Forelimb muscle (tissue), 1 donor: ENCODE results near the gene MAP3K14. TPM values are rescaled to one million over a fixed set of nuclear protein-coding genes. Genes with fewer than 3 reads are reported as not detected.
"Not testable (repeated sequence)": the region's sequence is repeated elsewhere in the genome, so short reads cannot be mapped to it uniquely, and the experiment has no call there.

Experiments
- DNase-seq: peaks from one replicate; pipeline ENCODE4 v3.0.0-alpha.2; 2013; ENCODE audit warnings: low read depth
- polyA plus RNA-seq: library from polyadenylated mRNA; unstranded; fragments of 120-200 nt; gene quantifications from one replicate; pipeline ENCODE4 v1.2.1, GENCODE V29; 2013; ENCODE audit not compliant: insufficient read length

Gene MAP3K14
- polyA plus RNA-seq, 1 donor: 8.4 TPM

DNA sequence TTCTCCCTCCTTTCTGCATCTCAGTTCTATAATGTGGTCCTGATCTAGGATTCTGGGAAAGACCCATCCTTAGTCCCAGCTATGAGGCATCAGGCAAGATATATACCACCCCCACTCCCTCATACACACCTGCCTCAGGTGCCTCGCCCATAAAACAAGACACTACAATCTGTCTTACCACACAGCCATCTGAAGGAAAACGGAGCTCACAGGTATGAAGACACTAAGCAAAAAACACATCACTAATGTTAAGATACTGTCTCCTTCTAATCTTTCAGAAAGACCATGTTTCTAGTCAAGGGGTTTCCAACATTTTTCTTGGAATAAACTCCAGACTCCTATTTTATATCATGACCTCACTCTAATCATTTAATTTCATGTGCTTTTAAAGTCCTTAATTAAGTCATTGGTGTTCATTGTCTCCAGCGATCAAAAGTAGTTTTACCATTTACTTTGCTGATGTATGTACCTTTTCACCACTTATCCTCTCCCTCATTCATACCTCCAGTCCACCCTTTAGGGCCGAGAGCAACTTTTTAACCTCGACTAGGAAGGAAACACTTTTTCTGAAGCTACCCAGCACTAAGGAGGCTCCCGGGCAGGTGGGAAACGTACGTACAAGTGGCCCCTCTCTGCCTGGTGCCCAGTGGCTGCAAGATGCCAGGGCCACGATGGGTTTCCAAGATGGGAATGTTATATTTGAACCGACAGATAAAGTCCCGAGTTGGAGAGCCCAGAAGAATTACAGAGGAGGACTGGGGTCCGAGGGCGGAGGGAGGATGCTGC is 979 bp downstream of the MAP3K14 start:
- no peak for DNase-seq

DNA sequence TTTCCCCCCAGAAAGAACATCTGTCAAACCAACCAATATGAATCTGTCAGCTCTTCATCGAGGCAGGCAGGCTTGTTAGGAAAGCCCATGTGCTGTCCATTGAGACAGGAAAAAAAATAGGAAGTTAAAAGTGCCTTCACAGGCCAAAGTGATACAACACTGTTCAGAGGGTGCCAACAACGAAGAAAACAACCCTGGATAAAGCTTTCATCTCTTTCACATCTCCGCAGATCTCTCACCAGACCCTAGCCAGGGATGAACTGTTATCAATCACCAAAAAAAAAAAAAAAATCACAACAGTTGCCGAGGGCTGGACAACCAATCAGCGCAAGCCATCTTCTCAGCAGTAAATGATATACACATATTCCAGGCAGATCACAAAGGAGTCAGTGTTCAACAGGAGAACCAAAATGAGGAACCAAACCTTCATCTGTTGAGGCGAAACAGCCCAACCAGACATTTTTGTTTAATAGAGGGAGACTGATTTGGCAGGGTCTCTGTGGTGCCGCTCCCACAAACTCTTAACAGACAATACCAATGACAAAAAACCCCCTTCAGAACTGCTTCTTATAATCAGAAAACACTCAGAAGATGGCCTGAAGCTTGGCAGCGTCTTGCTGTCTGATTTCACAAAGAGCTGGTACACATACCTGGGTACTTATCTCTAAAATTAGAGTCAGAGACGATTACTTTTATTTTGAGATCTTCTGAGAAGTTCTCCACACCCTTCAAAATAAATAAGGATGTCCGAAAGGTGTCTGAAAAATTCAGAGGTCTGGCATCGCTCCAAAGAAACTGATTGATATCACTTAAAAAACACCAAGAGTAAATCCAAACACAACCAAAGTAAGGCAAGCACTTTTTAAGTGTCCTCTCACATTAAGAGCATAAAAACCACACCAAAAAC is 1.8 kb downstream of the MAP3K14 start:
- no peak for DNase-seq

DNA sequence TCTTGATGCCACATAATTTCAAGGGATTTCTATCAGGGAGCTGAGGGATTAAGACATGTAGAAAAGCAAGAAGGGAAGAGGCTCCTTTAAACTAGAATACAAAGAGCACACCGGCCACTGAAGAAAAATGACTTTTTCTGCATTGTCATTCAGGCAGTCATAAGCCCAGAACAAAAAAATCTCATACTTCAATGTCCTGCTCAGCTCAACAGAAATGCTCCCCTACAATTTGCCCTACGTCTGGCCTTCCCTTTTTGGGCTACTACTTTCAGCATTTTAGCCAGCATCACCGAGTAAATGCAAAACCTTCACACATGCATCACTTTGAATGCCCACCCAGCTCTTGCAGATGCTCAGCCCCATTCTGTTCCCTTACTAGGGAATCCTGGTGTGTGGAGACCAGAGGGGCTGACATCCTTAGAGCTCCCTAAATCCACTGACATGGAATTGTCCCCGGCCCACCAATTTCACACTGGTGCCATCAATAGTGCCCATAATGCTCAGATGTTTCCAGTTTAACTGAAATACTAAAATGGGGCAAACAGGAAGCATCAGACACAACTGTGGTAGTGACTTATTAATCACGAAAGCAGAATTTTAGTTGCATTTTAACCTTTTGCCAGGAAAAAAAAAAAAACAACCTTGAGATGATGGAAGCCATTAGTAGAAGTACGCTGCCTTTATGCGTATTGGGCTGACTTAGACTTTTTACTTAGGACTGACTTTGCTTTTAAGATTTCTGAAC is 2.7 kb downstream of the MAP3K14 start:
- DNase-seq: no peak

DNA sequence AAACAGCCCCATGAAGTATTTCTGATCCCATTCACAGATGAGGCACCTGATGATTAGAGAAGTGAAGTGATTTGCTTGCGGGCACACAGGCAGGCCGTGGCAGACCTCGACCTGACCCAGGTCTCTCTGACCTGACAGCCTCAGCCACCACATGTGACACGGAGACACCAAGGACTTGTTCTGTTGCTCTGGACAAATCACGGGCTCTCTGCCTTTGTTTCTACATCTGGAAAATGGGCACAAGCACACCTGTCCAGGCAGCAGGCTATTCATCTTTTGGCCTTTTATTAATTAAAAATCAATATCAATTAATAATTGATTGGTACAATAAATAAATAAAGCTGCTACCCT is 3.4 kb downstream of the MAP3K14 start:
- no peak for DNase-seq

DNA sequence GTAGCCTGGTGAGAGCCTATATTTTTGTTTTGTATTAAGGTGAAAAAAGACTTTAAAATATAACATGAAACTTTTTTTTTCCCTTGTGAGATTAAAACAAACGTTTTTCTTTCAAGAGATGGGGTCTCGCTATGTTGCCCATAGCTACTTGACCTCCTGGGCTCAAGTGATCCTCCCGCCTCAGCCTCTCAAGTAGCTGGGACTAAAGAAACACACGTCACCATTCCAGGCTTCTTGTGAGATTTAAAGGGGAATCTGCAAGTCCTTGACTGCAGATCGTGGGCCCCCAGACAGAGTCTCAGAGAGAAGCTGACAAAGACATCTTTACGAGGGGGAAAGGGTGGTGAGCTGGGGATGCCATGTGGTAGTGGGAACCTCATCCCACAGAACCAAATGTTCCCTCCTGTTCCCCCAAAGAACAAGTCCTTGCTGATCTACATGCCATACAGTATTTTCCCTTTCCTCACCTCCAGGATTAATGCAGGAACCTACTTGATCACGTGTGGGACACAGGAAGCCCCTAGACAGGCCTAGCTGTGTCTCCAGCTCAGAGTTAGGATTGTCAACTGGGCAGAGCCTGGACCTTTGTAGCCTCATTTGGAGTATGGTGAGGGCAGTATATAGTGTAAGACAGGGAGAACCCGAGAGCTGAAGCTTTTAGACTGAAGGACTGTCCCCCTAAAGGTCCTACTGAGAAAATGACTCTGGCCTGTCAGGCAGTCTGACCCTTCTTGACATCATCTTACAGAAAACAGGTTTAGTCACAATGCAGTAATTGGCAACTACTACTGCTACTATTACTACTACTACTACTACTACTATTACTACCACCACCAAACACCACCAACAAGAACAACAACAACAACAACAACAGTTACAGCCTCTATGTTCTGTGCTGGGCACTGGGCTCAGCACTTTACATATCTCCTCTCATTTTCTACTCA is 4.1 kb downstream of the MAP3K14 start:
- no peak for DNase-seq

DNA sequence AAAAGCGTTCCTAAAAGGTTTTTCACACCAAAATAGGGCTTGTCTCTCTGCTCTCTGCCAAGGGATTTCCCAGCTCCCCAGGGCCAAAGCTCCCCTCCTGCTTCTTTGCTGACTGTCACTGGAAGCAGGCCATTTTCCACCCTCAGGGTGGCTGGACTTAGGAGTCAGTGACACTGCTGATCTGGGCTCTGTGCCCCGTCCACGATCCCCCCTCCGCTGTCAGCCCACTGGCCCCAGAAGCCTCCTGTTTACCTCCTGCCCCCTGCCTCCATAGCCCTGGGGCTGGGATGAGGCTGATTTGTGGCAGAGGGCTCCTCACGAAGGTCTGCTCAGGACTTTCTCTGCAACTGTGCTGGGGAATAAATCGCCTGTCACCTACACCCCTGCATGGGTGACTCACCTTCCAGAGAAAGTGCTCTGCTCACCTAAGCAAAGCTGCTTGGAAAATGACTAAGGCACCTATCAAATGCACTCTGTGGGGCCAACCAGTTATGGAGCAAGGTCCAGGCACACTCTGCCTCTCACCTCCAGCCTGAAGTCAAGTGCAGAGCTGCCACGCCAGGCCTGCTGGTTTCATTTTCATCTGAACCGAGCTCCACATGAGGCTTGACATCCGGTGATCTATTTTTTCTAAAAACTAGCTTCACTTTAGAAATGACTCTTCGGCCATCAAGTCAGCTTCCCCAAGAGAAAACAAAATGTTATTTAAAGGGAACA is 4.9 kb downstream of the MAP3K14 start:
- DNase-seq: no peak

DNA sequence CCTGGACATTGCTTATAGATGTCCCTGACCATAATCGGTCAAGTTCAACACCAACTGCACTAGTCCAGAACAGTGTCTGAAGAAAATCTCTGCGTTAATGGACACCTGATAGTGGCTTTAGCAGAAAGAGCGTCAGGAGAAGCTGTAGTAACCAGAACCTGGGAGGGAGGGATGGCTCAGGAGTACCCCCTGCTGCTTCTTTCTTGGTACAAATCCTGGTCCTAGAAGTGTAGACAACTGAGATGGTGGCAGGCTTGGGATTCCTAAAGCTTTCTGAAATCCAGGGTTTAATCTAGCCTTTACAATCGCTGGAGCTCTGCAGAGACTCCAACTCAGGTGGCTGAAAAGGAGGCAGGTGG is 5.4 kb downstream of the MAP3K14 start:
- DNase-seq: no peak

DNA sequence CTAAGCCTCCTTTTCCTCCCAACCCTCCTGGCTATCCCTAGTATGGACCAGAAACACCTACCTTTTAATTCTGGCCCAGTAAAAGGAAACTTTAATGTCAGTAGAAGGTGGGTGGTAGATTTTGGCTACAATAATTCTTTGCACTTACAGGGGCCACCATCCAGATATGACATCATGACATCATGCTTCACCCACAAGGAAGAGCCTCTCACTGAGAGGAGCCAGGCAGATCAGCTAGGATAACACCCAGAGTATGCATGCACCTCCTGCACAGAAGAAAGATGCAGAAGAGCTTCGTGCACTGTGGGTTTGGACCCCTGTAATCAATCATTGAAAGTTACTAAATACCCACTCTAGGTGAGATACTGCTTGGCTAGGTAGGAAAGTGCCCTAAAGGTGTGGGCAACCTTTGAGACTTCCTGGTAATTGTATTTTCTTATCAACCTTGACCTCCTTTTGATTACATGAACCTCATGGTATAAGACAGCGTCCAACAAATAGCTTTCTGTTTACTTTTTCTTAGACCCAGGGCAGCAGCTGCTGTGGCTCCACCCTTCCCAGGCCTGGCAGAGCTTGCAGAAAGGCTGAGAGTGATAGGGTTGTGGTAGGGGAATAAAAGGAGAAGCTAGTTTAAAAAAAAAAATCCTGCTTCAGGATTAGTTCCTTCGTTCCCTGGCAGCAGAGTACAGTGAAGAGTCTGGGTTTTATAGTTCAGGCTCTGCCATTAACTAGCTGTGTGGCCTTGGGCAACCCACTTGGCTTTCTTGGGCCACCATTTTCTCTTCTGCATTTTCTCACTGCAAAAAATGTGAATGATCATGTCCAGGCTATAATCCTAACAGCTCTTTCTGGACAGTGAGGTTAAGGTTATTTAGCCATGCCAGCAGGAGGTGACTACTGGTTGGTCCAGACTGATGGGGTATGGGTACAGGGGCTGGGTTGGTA is 6.2 kb downstream of the MAP3K14 start:
- DNase-seq: no peak

DNA sequence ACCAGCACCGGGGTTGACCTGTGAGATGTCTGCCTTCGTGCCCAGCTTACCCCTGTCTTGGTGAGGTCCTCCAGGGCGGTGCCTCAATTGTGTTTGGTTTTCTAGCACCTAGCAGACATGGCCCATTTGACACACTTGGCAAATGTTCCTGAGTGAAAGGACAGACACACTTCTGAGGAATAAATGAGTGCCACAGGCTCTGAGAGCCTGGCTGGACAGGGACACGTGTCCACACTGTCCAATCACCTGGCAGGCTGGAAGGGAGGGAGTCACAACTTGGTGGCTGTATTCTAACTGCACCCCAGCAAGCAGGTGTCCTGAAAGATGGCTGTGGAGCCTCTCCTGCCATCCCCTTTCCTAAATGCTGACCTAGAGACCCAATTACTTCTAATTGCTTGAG is 7.4 kb downstream of the MAP3K14 start:
- no peak for DNase-seq

DNA sequence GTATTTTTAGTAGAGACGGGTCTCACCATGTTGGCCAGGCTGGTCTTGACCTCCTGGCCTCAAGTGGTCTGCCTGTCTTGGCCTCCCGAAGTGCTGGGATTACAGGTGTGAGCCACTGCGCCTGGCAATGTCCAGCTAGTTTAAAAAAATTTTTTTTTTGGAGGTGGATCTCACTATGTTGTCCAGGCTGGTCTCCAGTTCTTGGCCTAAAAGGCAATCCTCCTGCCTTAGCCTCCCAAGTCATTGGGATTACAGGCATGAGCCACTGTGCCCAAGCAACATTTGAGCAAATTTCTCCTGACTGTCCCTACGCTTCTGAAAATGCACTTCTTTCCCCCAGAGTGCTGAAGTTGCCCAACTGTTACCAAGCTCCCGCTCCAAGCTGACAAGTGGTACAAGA is 8.0 kb downstream of the MAP3K14 start:
- no peak for DNase-seq

DNA sequence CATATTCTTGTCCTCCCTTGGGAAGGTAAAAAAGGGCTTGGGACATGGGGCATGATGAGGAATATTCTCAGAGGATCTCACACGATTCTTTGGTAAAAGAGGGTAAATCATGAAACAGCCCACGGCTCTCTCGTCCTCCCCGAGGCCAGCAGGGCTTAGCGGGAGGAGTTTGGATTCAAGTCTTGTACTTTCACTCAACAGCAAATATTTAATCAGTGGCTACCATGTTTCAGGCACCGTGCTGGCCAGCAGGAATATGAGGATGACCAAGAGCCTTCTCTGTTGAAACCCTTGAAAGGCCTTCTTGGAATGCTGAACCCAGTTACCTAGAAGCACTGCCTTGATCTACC is 8.8 kb downstream of the MAP3K14 start:
- DNase-seq: no peak

DNA sequence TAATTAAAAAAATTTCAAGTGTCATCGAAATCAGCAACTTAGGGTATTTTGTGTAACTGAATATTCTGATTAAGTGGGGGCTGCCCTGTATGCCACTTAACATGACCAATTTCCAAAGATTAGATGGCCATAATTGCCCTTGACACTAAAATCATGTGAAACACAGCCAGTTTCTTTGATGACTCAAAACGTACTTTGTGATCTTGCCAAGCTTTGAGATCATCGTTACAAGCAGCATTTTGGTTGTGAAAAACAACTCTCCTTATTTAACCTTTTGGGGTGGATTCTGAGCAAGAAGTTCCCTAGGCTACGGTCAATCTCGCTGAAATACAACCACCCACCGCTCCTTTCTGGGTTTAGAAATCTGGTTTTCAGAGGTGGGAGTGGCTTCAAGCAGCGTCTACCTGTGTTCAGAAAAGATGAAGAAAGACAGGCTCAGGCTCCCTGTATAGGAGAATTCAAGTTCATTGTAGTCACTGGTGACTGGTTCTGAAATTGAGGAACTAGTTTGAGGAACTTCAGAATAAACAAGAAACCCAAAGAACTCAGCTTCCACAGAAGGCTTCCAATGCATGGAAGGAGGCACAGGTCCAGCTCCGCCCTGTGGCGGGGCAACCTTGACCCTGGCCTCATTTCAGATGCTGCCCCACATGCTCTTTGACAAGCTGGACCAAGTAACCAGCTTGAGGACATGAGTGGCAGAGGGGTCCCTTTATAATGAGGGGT is 9.4 kb downstream of the MAP3K14 start:
- DNase-seq: no peak

DNA sequence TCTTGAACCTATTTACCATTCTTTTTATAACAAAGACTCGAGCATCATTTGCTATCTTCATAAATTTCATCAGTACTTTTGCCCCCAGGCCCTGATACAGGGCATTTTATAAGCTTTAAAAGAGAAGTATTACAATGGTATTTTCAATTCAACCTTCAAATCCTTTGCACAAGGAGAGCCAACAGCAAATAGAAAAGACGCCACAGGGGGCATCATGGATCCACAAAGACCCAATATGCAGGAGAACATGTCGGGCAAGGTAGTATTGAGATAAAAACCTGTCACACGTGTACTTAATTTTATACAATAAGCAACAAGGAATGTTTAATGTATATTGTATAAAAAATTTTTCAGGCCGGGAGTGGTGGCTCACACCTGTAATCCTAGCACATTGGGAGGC is 10.2 kb downstream of the MAP3K14 start:
- DNase-seq: no peak

DNA sequence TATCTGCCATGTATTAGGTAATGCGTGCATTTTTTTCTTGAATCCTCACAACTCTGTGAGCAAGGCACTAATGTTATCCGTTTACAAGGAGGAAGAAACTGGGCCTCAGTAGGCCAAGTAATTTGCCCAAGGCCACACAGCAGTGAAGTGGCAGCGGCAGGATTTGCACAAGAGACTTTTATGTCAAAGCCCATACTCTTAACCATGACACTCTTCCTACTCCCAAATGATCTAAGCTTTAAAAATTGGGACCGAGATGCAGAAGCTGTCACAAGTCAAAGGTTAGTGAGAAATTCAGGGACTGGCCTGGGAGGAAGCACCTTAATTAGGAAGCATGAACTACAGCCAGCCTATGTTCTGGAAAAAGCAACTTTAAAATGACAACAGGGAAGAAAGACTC is 10.7 kb downstream of the MAP3K14 start:
- no peak for DNase-seq

DNA sequence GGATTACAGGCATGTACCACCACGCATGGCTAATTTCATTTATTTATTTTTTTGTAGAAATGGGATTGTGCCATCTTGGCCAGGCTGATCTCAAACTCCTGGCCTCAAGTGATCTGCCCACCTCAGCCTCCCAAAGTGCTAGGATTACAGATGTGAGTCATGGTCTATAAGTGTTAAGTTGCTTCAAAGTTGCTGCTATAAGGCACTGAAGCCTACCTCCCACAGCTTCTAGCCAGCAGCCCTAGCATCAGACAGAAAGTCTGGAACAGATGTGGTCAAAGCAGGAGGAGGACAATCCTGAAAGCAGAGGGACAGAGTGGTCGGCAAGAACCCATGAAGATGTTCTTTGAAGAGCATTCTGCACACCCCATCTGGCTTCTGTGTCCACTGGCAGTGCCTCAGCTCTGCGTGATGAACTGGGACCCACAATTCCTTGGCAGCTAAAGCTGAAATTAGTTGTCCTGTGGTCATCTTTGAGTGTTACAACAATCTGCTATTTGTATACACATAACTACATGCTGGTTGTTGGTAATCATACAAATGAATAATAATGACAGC is 11.2 kb downstream of the MAP3K14 start:
- no peak for DNase-seq

DNA sequence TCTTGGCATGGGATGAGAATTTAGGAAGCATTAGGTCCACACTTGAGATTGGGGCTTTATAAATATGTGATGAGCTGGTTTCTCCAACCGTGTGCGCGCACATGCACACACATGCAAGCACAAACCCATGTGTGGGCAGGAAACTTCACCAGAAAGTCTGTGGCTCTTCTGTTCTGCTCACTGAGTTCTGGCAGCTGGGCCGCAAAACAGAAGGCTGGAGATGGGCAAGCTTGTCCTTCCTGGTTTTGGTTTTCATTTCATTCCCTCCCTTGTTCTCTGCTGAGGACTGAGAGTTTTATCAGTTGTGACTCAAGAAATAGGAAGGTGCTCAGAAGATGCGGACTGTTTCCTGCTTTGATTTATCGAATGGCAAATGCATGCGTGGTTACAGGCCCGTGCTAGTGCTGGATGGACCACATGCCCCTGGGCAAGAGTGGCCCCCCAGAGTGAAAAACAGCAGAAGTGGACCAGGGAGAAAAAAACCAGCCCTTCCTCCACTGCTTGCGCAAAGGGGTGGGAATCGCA is 14.1 kb downstream of the MAP3K14 start:
- DNase-seq: no peak

DNA sequence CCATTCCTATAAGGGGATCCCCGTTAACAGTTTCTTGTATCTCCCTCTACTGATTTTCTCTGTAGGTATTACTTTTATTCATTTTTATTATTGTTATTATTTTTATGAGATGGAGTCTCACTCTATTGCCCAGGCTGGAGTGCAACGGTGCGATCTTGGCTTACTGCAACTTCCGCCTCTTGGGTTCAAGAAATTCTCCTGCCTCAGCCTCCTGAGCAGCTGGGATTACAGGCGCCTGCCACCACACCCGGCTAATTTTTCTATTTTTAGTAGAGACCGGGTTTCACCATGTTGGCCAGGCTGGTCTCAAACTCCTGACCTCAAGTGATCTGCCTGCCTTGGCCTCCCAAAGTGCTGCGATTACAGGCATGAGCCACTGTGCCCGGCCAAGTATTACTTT is 14.6 kb downstream of the MAP3K14 start:
- DNase-seq: not testable (repeated sequence)

DNA sequence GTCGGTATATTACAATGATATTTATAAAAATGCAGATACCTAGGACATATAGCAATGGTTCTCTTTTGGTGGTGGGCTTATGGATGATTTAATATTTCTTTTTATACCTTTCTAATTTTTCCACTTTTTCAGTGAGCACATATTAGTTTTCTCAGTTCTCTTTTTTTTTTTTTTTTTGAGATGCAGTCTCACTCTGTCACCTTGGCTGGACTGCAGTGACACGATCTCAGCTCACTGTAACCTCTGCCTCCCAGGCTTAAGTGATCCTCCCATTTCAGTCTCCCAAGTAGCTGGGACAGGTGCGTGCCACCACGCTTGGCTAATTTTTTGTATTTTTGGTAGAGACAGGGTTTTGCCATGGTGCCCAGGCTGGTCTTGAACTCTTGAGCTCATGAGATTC is 15.1 kb downstream of the MAP3K14 start:
- no peak for DNase-seq
